Stomach (tissue), 9 donors: ENCODE measurements around the gene WFIKKN1. TPM values are rescaled to one million over a fixed set of nuclear protein-coding genes. Genes with fewer than 3 reads are reported as not detected.
A peak's percentile ranks its signal among the peaks of the same experiment; 100 is the strongest.

Experiments
- DNase-seq, 2 donors: peaks; one replicate each; pipeline versions ENCODE4 v3.0.0 to v3.0.0-alpha.2; 2013 to 2019
- H3K27ac ChIP-seq, 5 donors: fragments of 200-600 bp in 4 of 5; sonication (generic) in 4 of 5; one replicate each; pipeline ENCODE4 v1.5.1; 2013 to 2019; ENCODE audit warnings: mild to moderate bottlenecking in 1 of 5, moderate library complexity in 1 of 5
- H3K27me3 ChIP-seq, 3 donors: fragments of 200-600 bp; sonication (generic); one replicate each; pipeline ENCODE4 v1.5.1; 2017 to 2019; ENCODE audit warnings: mixed run types in 1 of 3
- H3K36me3 ChIP-seq, 4 donors: fragments of 200-600 bp; sonication (generic); 1 replicate in 3 of 4; 2 replicates in 1 of 4; pipeline ENCODE4 v1.5.1; 2016 to 2019
- H3K4me1 ChIP-seq, 4 donors: fragments of 200-600 bp; sonication (generic); one replicate each; pipeline ENCODE4 v1.5.1; 2016 to 2019
- H3K4me3 ChIP-seq, 4 donors: fragments of 200-600 bp; sonication (generic) in 3 of 4; one replicate each; pipeline ENCODE4 v1.5.1; 2016 to 2019; ENCODE audit warnings: mild to moderate bottlenecking in 1 of 4
- H3K9me3 ChIP-seq, 4 donors: fragments of 200-600 bp; sonication (generic); one replicate each; pipeline ENCODE4 v1.5.1; 2016 to 2019
- EP300 ChIP-seq: sonication (generic); formaldehyde crosslinking; IDR thresholded peaks from one replicate; pipeline ENCODE4 v1.6.1; 2017; ENCODE audit warnings: antibody characterized with exemption
- POLR2A ChIP-seq, 4 donors: fragments of 450-650 bp; IDR thresholded peaks; one replicate each; pipeline ENCODE4 v1.6.1; 2016; ENCODE audit warnings: antibody characterized with exemption in 4 of 4, control low read depth in 2 of 4, mild to moderate bottlenecking in 1 of 4, moderate library complexity in 1 of 4
- POLR2AphosphoS5 ChIP-seq, 3 donors: sonication (generic); formaldehyde crosslinking; IDR thresholded peaks; one replicate each; pipeline ENCODE4 v1.6.1; 2016; ENCODE audit warnings: antibody characterized with exemption in 3 of 3
- WGBS, 5 donors: extraction: QIAGEN DNeasy Blood & Tissue Kit in 3 of 5; methylation state at CpG; one replicate each; pipeline versions ENCODE4 v1.1.5 to v1.1.7; 2013 to 2018; 5-methylcytosine and 5-hydroxymethylcytosine counted together
- intact Hi-C: fragments of 100-400 bp; cut with DNase I; formaldehyde crosslinking; loops from one replicate; pipeline ENCODE4 v1.15.1; 2023; ENCODE audit warnings: low total_unique reads
- polyA plus RNA-seq, 3 donors: library from polyadenylated mRNA; stranded (reverse); fragments of 200-250 nt; gene quantifications; one replicate each; pipeline ENCODE4 v1.2.3, GENCODE V29; 2013
- total RNA-seq, 5 donors: library from RNA; depleted of rRNA; stranded (reverse); fragments of >200 nt; gene quantifications; one replicate each; pipeline versions ENCODE4 v1.1.0 to v1.2.3, GENCODE V29; 2014 to 2016
- TF ChIP-seq, protein P1 (sequence below), 7 experiments: fragments of 450-650 bp in 4 of 7; fragments of 200-600 bp in 3 of 7; sonication (generic) in 3 of 7; IDR thresholded peaks; one replicate each; pipeline ENCODE4 v1.5.1; 2016 to 2019; ENCODE audit warnings: antibody characterized with exemption in 7 of 7, control low read depth in 2 of 7, mild to moderate bottlenecking in 1 of 7
- donor health status: healthy with polysubstance abuse.
- donor health status: Bipolar disorder and iron deficiency.
- donor health status: healthy.

The WFIKKN1 gene
- total and polyA plus RNA-seq, 8 donors, result 0.14 to 25.8 (median 1.5) TPM; not detected in 1

DNA sequence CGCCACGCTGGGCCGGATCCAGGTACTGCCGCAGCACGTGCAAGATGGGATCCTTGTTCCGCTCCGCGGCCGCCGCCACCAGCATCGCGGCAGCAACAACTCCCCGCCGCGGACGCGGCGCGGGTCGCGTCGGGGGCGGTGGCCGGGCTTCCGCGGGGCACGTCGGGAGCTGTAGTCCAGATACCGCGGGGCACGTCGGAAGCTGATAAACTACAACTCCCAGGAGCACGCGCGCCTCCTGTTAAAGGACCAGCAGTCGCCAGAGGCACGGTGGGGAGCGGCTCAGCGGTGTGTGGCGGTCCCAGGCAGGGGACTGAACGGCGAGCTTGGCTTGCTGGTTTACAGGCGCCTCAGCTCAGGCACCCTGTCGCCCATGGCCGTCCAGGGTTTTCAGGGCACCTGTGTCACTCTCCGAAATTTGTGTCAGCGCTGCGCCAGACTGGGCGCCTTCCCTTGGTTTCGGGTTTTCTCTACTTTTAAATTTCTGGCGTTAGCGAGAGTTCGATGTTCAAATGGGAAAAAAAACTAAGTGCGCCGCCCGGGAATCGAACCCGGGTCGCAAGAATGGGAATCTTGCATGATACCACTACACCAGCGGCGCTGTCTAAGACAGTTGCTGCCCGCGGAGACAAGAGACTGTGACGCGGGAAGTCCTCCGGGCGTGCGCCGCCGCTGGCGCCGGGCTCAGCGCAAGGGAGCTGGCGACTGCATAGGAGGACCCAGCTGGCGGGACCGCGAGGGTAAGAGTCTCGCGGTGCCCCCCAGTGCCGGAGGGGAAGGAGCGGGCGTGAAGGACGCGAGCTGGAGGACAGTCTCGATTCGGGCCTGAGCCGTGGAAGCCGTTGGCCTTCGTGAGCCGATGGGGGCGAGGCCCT lies 5.7 kb downstream of the WFIKKN1 start, which contains the start of gene METTL26:
METTL26 (minus strand) TSS at position 100 of the 875 bp plus-strand sequence; CDS start at position 85, 15 bp downstream.
- H3K9me3 ChIP-seq, result no peaks in the 10 kb centered on the region
- TF ChIP-seq, protein P1, sequence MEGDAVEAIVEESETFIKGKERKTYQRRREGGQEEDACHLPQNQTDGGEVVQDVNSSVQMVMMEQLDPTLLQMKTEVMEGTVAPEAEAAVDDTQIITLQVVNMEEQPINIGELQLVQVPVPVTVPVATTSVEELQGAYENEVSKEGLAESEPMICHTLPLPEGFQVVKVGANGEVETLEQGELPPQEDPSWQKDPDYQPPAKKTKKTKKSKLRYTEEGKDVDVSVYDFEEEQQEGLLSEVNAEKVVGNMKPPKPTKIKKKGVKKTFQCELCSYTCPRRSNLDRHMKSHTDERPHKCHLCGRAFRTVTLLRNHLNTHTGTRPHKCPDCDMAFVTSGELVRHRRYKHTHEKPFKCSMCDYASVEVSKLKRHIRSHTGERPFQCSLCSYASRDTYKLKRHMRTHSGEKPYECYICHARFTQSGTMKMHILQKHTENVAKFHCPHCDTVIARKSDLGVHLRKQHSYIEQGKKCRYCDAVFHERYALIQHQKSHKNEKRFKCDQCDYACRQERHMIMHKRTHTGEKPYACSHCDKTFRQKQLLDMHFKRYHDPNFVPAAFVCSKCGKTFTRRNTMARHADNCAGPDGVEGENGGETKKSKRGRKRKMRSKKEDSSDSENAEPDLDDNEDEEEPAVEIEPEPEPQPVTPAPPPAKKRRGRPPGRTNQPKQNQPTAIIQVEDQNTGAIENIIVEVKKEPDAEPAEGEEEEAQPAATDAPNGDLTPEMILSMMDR (IDR thresholded peaks at IDR 0.05), result no peak
- TF ChIP-seq EP300 (no peak), POLR2AphosphoS5 (IDR thresholded peaks at IDR 0.05) (peak; percentile 69 to 89 (median 72)), POLR2A (IDR thresholded peaks at IDR 0.05) (no peak)
- 0 to 1% (median 0%) methylated on average over 46 to 91 of the region's 91 CpGs for WGBS, 5 donors
- intact Hi-C loops, result no loop called here
- peak within 1 kb of the TSS; percentile 73 to 96 (median 92) for H3K4me3 ChIP-seq
- H3K27me3 ChIP-seq, result peaks cover 0 to 7% (median 0%) of the 10 kb centered on the region in 3 donors
- peaks cover 5 to 23% (median 22%) of the 10 kb centered on the region in 4 donors for H3K36me3 ChIP-seq
- H3K4me1 ChIP-seq, result peaks cover 17 to 45% (median 41%) of the 10 kb centered on the region in 4 donors
- H3K27ac ChIP-seq, result peak within 1 kb of the TSS; percentile 90 to 99 (median 97)
- DNase-seq, result peak; percentile 97 to 98

DNA sequence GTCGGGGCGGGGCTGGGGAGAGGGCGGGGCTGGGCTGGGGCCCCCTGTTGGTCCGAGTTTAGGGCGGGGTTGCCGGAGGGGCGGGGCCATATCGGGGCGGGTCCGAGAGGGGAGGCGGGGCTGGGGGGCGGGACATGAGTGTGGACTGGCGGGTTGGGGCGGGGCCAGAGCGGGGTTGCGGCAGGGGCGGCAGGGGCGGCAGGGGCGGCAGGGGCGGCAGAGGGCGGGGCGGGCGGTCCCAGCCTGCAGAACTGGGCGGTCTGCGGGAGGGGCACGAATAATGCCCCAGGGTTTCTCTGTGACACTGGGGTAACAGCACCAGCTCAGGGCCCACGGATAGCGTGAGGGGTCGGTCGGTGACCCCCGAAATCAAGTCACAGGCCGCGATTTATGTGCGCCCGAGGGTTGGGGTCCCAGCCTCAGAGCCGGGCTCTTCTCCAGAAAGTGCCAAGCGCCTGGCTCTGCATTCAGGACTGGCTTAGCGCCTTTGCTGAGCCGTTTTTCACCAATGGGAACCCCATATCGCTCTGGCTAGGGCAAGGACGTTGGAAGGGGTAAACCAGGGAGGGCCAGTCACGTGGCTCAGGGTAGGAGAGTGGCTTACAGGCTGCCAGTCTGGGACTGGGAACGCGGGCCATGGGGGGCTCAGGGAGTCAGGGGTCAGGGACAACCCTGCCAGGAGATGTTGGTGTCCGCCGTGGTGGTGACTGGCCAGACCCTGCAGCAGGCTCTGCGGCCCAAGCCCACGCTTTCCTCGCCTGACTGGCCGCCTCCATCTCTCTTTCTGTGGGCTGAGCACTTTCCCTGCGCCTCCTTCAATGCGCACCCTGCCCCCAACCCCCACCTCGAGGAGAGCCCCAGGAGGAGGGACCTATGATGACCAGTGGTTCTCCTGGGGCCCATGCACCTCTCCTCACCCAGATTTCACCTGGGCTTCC lies 6.6 kb downstream of the WFIKKN1 start:
- Histone ChIP-seq H3K9me3 (no peaks in the 10 kb centered on the region), H3K27me3 (peaks cover 0 to 3% (median 0%) of the 10 kb centered on the region in 3 donors), H3K4me3 (peak overlapping the region; percentile 73 to 96 (median 92)), H3K27ac (peak overlapping the region; percentile 90 to 99 (median 97)), H3K4me1 (peaks cover 20 to 46% (median 41%) of the 10 kb centered on the region in 4 donors), H3K36me3 (peaks cover 5 to 23% (median 22%) of the 10 kb centered on the region in 4 donors)
- TF ChIP-seq, protein P1 (IDR thresholded peaks at IDR 0.05), result no peak
- peak in 1 of 3 donors; percentile 7 for TF ChIP-seq POLR2AphosphoS5 (IDR thresholded peaks at IDR 0.05)
- WGBS, 5 donors, result 16 to 28% (median 20%) methylated on average over 28 to 52 of the region's 53 CpGs
- intact Hi-C loops, result no loop called here
- DNase-seq, result peak; percentile 92 to 97

DNA sequence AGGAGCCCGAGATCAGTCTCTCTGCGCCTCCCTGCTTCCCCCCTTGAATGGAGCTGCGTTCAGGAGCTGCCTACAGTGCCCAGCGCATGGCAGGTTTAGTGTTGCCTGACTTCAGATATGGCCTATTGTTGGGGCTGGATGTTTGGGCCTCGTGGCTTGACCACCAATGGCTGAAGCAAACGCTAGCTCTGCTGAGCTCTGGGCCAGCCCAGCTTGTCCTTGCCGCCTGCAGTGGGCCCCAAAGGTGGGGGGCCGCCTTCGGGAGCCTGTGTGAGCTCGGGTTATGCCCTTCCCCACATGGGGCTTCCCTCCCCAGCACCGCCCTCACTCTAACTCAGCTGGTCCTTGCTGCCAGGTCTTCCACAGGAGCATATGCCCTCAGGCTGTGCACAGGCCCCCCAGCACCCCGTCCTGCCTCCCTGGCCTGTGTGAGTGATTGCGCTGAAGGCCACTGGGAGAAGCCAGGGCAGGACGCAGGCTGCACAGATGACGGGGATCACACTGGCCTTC lies 7.3 kb downstream of the WFIKKN1 start:
- 79 to 84% (median 82%) methylated on average over 8 to 15 of the region's 15 CpGs for WGBS, 5 donors
- Histone ChIP-seq H3K4me1 (peaks cover 27 to 54% (median 48%) of the 10 kb centered on the region in 4 donors), H3K4me3 (no peak overlapping the region), H3K27me3 (no peaks in the 10 kb centered on the region), H3K36me3 (peaks cover 5 to 16% (median 16%) of the 10 kb centered on the region in 4 donors), H3K9me3 (no peaks in the 10 kb centered on the region), H3K27ac (peak overlapping the region; percentile 73 to 99 (median 97))
- intact Hi-C loops, result no loop called here
- TF ChIP-seq POLR2A (IDR thresholded peaks at IDR 0.05) (no peak), POLR2AphosphoS5 (IDR thresholded peaks at IDR 0.05) (no peak), EP300 (no peak)
- TF ChIP-seq, protein P1 (IDR thresholded peaks at IDR 0.05), result no peak
- no peak for DNase-seq

DNA sequence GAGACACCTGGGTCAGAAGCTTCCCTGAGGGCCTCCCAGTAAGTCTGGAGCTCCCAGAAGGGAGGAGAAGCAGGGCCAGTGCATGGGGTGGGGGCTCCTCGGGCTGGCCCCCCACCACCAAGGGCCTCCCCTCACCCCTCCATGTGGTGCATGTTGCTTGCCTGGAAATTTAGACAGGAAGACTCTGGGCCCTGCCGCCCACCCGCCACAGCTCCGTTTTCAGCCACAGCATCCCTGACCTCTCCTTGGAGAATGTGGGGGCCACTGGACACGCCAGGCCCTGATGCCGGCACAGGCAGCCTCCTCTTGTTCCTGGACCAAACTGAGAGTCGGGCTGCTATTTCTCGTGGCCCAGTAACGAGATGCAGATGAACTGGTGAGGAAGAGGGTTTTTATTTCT lies 8.1 kb downstream of the WFIKKN1 start:
- no peaks in the 10 kb centered on the region for H3K9me3 ChIP-seq
- no peak for DNase-seq
- peaks cover 1 to 8% (median 8%) of the 10 kb centered on the region in 4 donors for H3K36me3 ChIP-seq
- H3K27ac ChIP-seq, result peak overlapping the region in 2 of 5 donors; percentile 97
- H3K4me1 ChIP-seq, result peaks cover 31 to 61% (median 56%) of the 10 kb centered on the region in 4 donors
- 73 to 87% (median 82%) methylated on average over 8 to 9 of the region's 9 CpGs for WGBS, 5 donors
- TF ChIP-seq EP300, result no peak
- TF ChIP-seq POLR2A (IDR thresholded peaks at IDR 0.05), result no peak
- TF ChIP-seq, protein P1 (IDR thresholded peaks at IDR 0.05), result no peak
- no peak for TF ChIP-seq POLR2AphosphoS5 (IDR thresholded peaks at IDR 0.05)
- no peak overlapping the region for H3K4me3 ChIP-seq
- H3K27me3 ChIP-seq, result no peaks in the 10 kb centered on the region
- intact Hi-C loops, result no loop called here
